H1 (cell line): ENCODE results near the gene DUS1L. TPM values are rescaled to one million over a fixed set of nuclear protein-coding genes. Genes with fewer than 3 reads are reported as not detected.

ENCODE experiments used
- CTBP2 ChIP-seq: IDR thresholded peaks from 2 replicates; pipeline ENCODE4 v1.7.0; 2011; ENCODE audit warnings: borderline replicate concordance, mild to moderate bottlenecking, moderate library complexity, mixed read lengths, low read length; ENCODE audit not compliant: insufficient read depth, insufficient read length
- KDM4A ChIP-seq: IDR thresholded peaks from one replicate; pipeline ENCODE4 v1.7.1; 2012; ENCODE audit warnings: low read depth, mild to moderate bottlenecking, moderate library complexity, low read length, inconsistent platforms; ENCODE audit not compliant: severe bottlenecking
- MAX ChIP-seq: IDR thresholded peaks from 2 replicates; pipeline ENCODE4 v1.6.1; 2012; ENCODE audit warnings: inconsistent platforms
- RAD21 ChIP-seq, 2 experiments: IDR thresholded peaks in 1 of 2; conservative IDR thresholded peaks in 1 of 2; 2 replicates each; pipeline ENCODE4 v1.6.1; 2011; ENCODE audit warnings: low read depth in 2 of 2, low read length in 2 of 2, improper control_type of control experiment in 1 of 2, inconsistent platforms in 1 of 2, mild to moderate bottlenecking in 1 of 2, moderate library complexity in 1 of 2
- RBBP5 ChIP-seq: IDR thresholded peaks from 2 replicates; pipeline ENCODE4 v1.7.1; 2012; ENCODE audit warnings: low read depth, mild to moderate bottlenecking, inconsistent platforms, low read length, moderate library complexity, borderline replicate concordance
- RXRA ChIP-seq: IDR thresholded peaks from 2 replicates; pipeline ENCODE4 v1.6.1; 2011; ENCODE audit warnings: low read depth, mild to moderate bottlenecking, low read length, moderate library complexity; ENCODE audit not compliant: insufficient read depth
- SIRT6 ChIP-seq: IDR thresholded peaks from one replicate; pipeline ENCODE4 v1.7.1; 2012; ENCODE audit warnings: low read length, inconsistent platforms
- SIX5 ChIP-seq: IDR thresholded peaks from 2 replicates; pipeline ENCODE4 v1.6.1; 2011; ENCODE audit warnings: mild to moderate bottlenecking, low read depth, low read length
- TAF1 ChIP-seq: IDR thresholded peaks from 2 replicates; pipeline ENCODE4 v1.6.1; 2011; ENCODE audit warnings: mild to moderate bottlenecking, low read depth, low read length
- polyA plus RNA-seq, 7 experiments: library from polyadenylated mRNA; depleted of rRNA in 3 of 7; stranded (reverse) in 5 of 7; unstranded in 2 of 7; fragments of >200 nt in 5 of 7; fragments of 200-250 nt in 2 of 7; gene quantifications; 1 replicate in 5 of 7; 2 replicates in 1 of 7; 4 replicates in 1 of 7; pipeline versions ENCODE4 v1.2.1 to v1.2.3, GENCODE V29; 2011 to 2013; ENCODE audit warnings: missing spikeins in 2 of 7, mixed read lengths in 2 of 7
- total RNA-seq: library from RNA; stranded (reverse); fragmentation: NEBNext Ultra II Directional; extraction: Animal tissue kit (Norgen Biotek cat#: 25700); gene quantifications from 2 replicates; pipeline ENCODE4 v1.2.1, GENCODE V29; 2021

Gene DUS1L
- total and polyA plus RNA-seq, 2 of the 8 experiments (the other 6 are each of a cell fraction or from before 2014, with no cell fraction given) = 34.5 to 69.1 TPM

DNA sequence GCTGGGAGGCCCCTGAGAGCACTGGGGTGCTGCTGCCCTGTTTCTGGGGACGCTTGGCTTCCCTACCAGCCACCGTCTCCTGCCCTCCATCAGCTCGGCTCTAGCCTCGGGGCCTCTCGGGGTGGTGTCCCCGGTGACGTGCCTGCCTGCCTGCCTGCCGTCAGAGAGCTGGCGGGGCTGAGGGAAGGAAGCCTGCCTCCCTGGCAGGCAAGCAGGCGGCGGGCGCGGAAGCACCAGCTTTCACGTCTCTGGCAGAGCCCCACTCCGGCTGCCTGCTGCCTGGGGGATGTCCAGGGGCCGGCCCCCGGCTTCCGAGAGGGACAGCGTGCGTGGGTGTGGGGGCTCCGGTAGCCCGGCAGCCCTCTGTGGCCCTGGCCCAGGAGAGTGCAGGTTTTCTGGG is 52.3 kb downstream of the DUS1L start (continued):
- TF ChIP-seq RAD21 (IDR thresholded peaks at IDR 0.05 in 1 of 2, conservative IDR thresholded peaks at IDR 0.05 in 1 of 2; ENCODE audit: low read depth in 2 of 2, low read length in 2 of 2) (no peak), MAX (no peak), RXRA (no peak), RBBP5 (no peak), SIRT6 (no peak), TAF1 (no peak), KDM4A (no peak), SIX5 (no peak), CTBP2 (no peak)
- TF ChIP-seq, all 59 proteins: peak for 0
